GM12865 (cell line): ENCODE data around the gene FSTL4.

Source experiments
- DNase-seq: peaks from one replicate; pipeline ENCODE4 v3.0.0; 2010; ENCODE audit warnings: low read depth
- H3K4me3 ChIP-seq: 2 replicates; pipeline ENCODE4 v1.5.1; 2011; ENCODE audit warnings: mild to moderate bottlenecking, low read depth, low read length, control low read depth
- CTCF ChIP-seq: IDR thresholded peaks from 2 replicates; pipeline ENCODE4 v1.5.1; 2011; ENCODE audit warnings: low read length, control low read depth, low read depth, inconsistent platforms; ENCODE audit not compliant: insufficient read depth; ENCODE audit errors: missing control alignments

Gene FSTL4

GRCh38 chr5:133384903-133385302, 227.4 kb downstream of the FSTL4 start:
- DNase-seq: no peak
- no peak overlapping the region for H3K4me3 ChIP-seq
- TF ChIP-seq CTCF: no peak

DNA sequence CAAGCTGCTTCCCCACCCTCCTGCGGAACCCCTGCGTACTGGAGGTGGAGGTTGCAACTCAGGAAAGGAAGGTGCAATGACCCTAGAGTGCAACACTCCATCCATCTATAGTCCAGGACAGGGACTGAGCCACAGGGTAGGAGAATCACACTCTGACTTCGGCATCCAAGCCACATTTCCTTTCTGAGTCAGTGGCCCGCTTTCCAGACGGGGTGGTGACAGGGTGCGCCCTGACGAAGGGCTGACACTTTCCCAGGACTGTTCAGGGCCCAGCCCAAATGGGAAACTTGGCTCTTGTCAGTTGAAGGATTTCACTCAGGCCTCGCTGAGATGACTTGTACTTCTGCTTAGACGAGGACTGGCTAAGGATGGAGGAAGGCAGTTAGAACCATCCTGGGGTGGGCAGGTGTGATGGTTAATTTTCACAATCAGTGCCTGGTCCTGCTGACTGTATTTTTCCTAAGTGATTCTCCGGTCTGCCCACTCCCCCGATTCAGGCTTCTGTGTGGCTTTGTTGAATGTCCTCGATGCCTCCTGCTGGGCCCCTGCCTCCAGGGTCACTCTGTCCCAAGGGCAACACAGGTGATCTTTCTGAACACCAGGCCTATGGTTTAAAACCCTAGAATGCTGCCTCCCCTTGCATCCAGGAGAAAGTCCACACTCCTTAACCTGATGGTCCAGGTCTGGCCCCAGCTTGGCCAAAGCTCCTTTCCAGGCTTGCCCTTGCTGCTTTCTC, 228.1 kb downstream of the FSTL4 start:
- TF ChIP-seq CTCF: no peak
- no peak overlapping the region for H3K4me3 ChIP-seq
- no peak for DNase-seq

- no peak for TF ChIP-seq CTCF
- H3K4me3 ChIP-seq: no peak overlapping the region
- DNase-seq: no peak
Measured at GRCh38 chr5:133383580-133383939, 228.8 kb downstream of the FSTL4 start.

DNA sequence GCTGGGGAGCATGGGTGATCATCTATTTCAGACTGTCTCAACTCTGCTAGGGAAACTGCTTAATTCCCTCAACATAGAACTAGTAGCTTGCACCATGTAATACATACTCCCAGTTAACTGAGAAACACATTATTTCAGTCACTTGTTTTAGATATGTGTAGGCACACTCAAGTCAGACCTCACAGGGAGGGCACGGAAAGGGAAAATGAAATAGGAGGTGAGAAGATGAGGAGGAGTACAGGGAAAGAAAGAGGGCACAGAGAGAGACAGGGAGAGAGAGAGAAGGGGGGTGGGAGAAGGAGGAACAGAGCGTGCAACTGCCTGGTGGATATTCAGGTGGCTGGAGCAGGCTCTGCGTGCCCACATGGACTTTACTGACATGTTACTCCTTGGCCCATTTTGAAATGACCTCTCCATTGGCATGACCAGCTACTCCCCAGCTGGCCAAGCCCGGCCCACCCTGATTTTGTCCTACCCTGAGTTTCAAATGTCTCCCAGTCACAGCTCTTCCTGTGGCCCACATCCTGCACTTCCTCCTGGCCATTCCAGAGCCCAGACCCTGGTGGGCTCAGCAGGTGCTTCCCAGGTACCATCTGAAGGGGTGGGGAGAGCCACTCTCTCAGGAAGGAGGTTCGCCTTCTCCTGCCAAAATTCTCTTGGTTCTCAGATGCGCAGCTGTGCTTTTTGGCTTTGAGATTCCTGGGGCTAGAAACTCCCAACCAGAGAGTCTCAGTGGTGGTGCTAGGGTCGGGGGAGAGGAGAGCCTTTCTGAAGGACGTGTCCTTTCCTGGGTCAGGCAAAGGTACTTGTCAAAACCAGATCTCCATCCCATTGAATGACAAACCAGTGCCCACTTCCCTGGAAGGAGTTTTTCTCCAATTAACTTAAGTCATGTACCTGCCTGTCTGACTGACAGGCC, 229.4 kb downstream of the FSTL4 start:
- DNase-seq: no peak
- no peak for TF ChIP-seq CTCF
- H3K4me3 ChIP-seq: no peak overlapping the region

DNA sequence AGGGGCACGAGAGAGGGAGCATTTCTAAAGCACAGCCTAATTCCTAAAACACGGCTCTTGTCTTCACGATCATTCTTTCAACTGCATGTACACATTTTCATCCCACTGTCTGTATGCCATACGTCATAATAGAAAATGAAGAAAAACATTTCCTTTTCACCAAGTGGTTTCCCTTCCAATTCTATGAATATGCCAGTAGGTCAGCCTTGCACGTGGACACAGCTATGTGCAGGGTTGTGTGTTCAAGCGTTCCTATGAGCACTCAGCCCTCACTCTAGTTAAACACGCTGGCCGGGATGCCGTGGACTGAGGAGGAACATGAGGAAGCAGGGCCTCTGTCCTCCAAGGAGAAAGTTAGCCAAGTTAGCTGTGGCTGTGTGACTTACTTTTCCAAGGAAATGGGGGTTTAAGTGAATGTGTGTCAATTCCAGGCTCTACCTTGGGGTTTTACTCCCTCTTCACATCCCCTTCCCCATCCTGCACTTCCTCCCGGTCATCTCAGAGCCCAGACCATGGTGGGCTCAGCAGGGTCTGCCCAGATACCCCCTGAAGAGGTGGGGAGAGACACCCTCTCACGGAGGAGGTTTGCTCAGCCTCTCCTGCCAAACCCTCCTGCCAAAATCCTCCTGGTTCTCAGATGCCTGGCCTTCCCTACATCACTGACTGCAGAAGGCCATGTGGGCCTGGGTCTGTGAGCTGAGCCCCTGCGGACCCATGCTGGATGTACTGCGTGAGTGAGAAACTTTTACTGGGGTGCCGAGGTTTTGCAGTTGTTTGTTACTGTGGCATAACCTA, 230.6 kb downstream of the FSTL4 start:
- H3K4me3 ChIP-seq: no peak overlapping the region
- TF ChIP-seq CTCF: no peak
- DNase-seq: no peak

DNA sequence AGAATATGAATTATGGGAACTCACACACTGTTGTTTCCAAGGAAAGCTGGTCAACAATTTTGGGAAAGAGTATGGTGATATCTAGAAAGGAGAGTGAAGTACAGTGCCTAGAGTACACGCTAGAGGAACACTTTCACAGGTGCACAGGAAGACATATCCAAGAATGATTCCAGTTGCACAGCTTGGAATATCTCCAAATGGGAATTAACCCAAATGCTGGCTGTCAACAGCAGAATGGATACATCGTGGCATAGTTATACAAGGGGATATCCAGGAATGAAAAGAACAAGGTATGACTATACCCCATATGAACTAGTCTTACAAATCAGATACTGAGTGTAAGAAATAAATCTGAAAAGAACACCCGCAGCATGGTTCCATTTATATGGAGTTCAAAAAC, 231.3 kb downstream of the FSTL4 start:
- DNase-seq: no peak
- no peak overlapping the region for H3K4me3 ChIP-seq
- no peak for TF ChIP-seq CTCF
